ENCODE data around the gene PIGH. TPM values are rescaled to one million over a fixed set of nuclear protein-coding genes. Genes with fewer than 3 reads are reported as not detected.

PIGH gene
- total RNA-seq, 2 donors from 2014 or later = 4.5 to 7.5 TPM

DNA sequence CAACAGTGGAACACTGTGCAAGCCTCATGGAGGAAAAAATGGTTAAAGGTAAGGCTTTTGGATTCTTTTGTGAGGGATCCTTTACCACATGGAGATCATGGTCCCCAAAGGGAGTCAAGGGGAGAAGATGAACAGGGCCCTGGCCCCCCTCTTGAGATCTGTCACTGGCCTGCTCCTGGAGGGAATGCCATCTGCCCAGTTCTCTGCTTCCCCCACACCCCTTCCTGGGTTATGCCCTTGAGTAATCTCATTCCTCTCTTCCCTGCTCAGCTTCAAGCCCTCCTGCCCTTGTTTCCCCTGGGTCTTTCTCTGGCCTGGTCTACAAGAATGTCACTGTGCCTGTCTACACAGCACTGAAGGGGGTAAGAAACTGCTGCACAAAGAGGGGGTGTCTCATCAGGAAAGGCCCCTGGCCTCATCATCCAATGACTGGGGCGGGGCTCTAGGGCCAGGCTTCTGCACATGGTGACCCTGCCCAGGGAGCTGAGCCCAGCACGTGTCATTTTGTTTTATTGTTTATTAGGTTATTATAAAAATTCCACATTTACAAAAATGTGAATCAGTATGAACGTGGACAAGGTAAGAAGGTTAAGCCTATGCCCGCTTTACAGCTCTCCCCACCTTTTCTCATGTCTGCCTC lies 30.3 kb downstream of the PIGH start:
- WGBS, 2 experiments (ENCODE audit: insufficient coverage in 1 of 2, insufficient read length in 1 of 2) = 93 to 94% methylated on average over 3 of the region's 4 CpGs
- no peak overlapping the region for H3K27ac ChIP-seq (ENCODE audit: low read depth, low read length)
- H3K27ac Mint-ChIP-seq = no peak overlapping the region

DNA sequence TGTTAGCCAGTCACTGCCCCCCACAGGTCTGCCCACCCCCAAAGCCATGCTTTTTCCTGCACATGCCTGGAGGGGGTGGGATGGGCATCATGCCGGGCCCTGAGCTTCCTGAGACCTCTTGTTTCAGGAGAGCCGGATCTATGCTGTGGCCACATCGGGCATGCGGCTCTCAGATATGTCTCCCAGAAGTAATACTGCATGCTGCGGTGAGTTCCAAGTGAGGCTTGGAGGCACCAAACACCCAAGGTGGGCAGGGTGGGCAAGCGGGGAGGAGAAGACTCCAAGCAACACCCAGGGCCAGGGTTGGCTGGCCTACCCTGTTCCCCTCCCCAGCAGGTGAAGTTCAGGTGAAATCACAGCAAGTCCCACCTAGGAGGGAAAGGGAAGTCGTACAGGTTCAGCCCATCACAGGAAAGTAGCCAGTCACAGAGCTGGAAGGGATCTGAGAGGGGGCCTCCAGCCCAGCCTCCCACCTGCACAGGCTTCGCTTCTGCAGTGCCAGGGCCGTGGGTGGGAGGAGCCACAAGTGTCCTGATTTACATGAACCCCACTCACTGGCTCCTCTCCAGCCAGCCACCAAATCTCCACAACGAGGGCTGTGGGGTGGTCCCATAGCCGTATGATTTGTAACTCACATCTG lies 30.9 kb downstream of the PIGH start:
- Histone ChIP-seq H3K36me3 (ENCODE audit: control insufficient read depth, insufficient read depth, low read length) (peaks cover 9% of the 10 kb centered on the region), H3K9ac (ENCODE audit: extremely low read depth, low read length, poor library complexity, severe bottlenecking) (no peak overlapping the region), H3K27me3 (ENCODE audit: control insufficient read depth, insufficient read depth, low read length, poor library complexity, severe bottlenecking) (no peaks in the 10 kb centered on the region), H3K4me3 (ENCODE audit: low read length) (no peak overlapping the region), H3K4me1 (ENCODE audit: control insufficient read depth, insufficient read depth, low read length) (peaks cover 13% of the 10 kb centered on the region), H3K27ac (ENCODE audit: low read depth, low read length) (no peak overlapping the region), H3K9me3 (ENCODE audit: control insufficient read depth, low read length) (no peaks in the 10 kb centered on the region)
- H3K27me3 Mint-ChIP-seq (ENCODE audit: insufficient read depth) = no peaks in the 10 kb centered on the region
- no peaks in the 10 kb centered on the region for H3K9me3 Mint-ChIP-seq
- DNase-seq = peak; percentile 74
- H3K4me1 Mint-ChIP-seq = peaks cover 26% of the 10 kb centered on the region
- TF ChIP-seq, protein P1, sequence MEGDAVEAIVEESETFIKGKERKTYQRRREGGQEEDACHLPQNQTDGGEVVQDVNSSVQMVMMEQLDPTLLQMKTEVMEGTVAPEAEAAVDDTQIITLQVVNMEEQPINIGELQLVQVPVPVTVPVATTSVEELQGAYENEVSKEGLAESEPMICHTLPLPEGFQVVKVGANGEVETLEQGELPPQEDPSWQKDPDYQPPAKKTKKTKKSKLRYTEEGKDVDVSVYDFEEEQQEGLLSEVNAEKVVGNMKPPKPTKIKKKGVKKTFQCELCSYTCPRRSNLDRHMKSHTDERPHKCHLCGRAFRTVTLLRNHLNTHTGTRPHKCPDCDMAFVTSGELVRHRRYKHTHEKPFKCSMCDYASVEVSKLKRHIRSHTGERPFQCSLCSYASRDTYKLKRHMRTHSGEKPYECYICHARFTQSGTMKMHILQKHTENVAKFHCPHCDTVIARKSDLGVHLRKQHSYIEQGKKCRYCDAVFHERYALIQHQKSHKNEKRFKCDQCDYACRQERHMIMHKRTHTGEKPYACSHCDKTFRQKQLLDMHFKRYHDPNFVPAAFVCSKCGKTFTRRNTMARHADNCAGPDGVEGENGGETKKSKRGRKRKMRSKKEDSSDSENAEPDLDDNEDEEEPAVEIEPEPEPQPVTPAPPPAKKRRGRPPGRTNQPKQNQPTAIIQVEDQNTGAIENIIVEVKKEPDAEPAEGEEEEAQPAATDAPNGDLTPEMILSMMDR (conservative IDR thresholded peaks at IDR 0.05) = no peak
- 85% methylated on average over 4 to 11 of the region's 11 CpGs for WGBS, 2 experiments (ENCODE audit: insufficient coverage in 1 of 2, insufficient read length in 1 of 2)
- peaks cover 20% of the 10 kb centered on the region for H3K36me3 Mint-ChIP-seq (ENCODE audit: low read depth)
- H3K27ac Mint-ChIP-seq = no peak overlapping the region
- no peak overlapping the region for H3K4me3 Mint-ChIP-seq

More for the DNA sequence above, 30.3 kb downstream of the PIGH start:
- Histone ChIP-seq H3K4me3 (ENCODE audit: low read length) (no peak overlapping the region), H3K9ac (ENCODE audit: extremely low read depth, low read length, poor library complexity, severe bottlenecking) (no peak overlapping the region), H3K4me1 (ENCODE audit: control insufficient read depth, insufficient read depth, low read length) (peaks cover 13% of the 10 kb centered on the region), H3K27me3 (ENCODE audit: control insufficient read depth, insufficient read depth, low read length, poor library complexity, severe bottlenecking) (no peaks in the 10 kb centered on the region), H3K9me3 (ENCODE audit: control insufficient read depth, low read length) (no peaks in the 10 kb centered on the region), H3K36me3 (ENCODE audit: control insufficient read depth, insufficient read depth, low read length) (peaks cover 9% of the 10 kb centered on the region)
- no peaks in the 10 kb centered on the region for H3K27me3 Mint-ChIP-seq (ENCODE audit: insufficient read depth)
- peaks cover 26% of the 10 kb centered on the region for H3K4me1 Mint-ChIP-seq
- no peak for DNase-seq
- TF ChIP-seq, protein P1 (conservative IDR thresholded peaks at IDR 0.05) = no peak
- no peaks in the 10 kb centered on the region for H3K9me3 Mint-ChIP-seq
- H3K4me3 Mint-ChIP-seq = no peak overlapping the region
- peaks cover 18% of the 10 kb centered on the region for H3K36me3 Mint-ChIP-seq (ENCODE audit: low read depth)

DNA sequence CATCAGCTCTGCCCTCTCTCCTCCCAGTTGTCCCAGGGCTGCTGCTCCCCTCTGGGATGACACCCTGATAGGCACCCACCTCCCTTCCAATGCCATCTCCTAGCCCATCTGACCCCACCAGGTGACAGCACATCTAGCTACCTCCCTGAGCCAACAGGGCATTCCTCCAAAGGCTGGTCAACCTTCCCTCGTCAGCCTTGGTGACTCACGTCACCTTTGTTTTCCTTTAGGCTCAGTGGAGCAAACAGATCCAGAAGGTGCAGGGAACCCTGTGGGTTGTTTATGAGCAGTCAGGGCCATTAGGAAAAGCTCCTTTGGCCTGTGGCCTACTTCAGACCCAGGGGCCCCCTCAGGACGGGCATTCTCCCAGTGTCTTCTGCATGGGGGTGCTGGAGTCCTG lies 32.4 kb downstream of the PIGH start:
- TF ChIP-seq, protein P1 (conservative IDR thresholded peaks at IDR 0.05) = no peak
- Histone ChIP-seq H3K27ac (ENCODE audit: low read depth, low read length) (no peak overlapping the region), H3K27me3 (ENCODE audit: control insufficient read depth, insufficient read depth, low read length, poor library complexity, severe bottlenecking) (no peaks in the 10 kb centered on the region), H3K9me3 (ENCODE audit: control insufficient read depth, low read length) (no peaks in the 10 kb centered on the region), H3K36me3 (ENCODE audit: control insufficient read depth, insufficient read depth, low read length) (peaks cover 5% of the 10 kb centered on the region), H3K9ac (ENCODE audit: extremely low read depth, low read length, poor library complexity, severe bottlenecking) (no peak overlapping the region), H3K4me1 (ENCODE audit: control insufficient read depth, insufficient read depth, low read length) (peaks cover 13% of the 10 kb centered on the region), H3K4me3 (ENCODE audit: low read length) (peak overlapping the region; percentile 42)
- Mint-ChIP-seq H3K36me3 (ENCODE audit: low read depth) (peaks cover 18% of the 10 kb centered on the region), H3K27ac (peak overlapping the region; percentile 94), H3K4me1 (peaks cover 26% of the 10 kb centered on the region), H3K9me3 (no peaks in the 10 kb centered on the region), H3K4me3 (peak overlapping the region; percentile 20), H3K27me3 (ENCODE audit: insufficient read depth) (no peaks in the 10 kb centered on the region)
- 73 to 86% methylated on average over 1 to 3 of the region's 3 CpGs for WGBS, 2 experiments (ENCODE audit: insufficient coverage in 1 of 2, insufficient read length in 1 of 2)
- DNase-seq = no peak
